Measurements from ENCODE around the gene MRFAP1L1.
"Not testable (repeated sequence)": the region's sequence is repeated elsewhere in the genome, so short reads cannot be mapped to it uniquely, and the experiment has no call there.

The MRFAP1L1 gene
- 47.3 to 234 (median 91.7) reads per million in 9 experiments for total RNA-seq

- Mint-ChIP-seq H3K9me3 (no peaks in the 10 kb centered on the region), H3K27ac (peak within 1 kb of the TSS; percentile 98 to 99), H3K36me3 (ENCODE audit: insufficient read depth) (peaks cover 37% of the 10 kb centered on the region), H3K4me1 (ENCODE audit: low read depth in 2 of 2) (peaks cover 45 to 61% of the 10 kb centered on the region in 2 donors), H3K4me3 (peak within 1 kb of the TSS; percentile 90 to 99), H3K27me3 (no peaks in the 10 kb centered on the region)
- DNase-seq = peak; percentile 96 to 97 (median 97)
- peak; percentile 86 for ATAC-seq (replicated peaks)
These were observed at the start of gene MRFAP1L1 for GRCh38 chr4:6709230-6710114. Gene MRFAP1L1, minus strand, starts transcription at chr4:6709865. Its CDS starts 236 bp downstream, at chr4:6709629.

- Mint-ChIP-seq H3K4me1 (ENCODE audit: low read depth in 2 of 2) (peaks cover 0 to 8% of the 10 kb centered on the region in 2 donors), H3K27me3 (peaks cover 0 to 10% of the 10 kb centered on the region in 2 donors), H3K9me3 (no peaks in the 10 kb centered on the region), H3K4me3 (no peak overlapping the region), H3K27ac (no peak overlapping the region), H3K36me3 (ENCODE audit: insufficient read depth) (peaks cover 2% of the 10 kb centered on the region)
- DNase-seq (no peak), ATAC-seq (replicated peaks) (no peak)
These were observed 49.1 kb upstream of the MRFAP1L1 start for GRCh38 chr4:6758728-6759127.

GRCh38 chr4:6756345-6756744 is 46.7 kb upstream of the MRFAP1L1 start:
- H3K4me3 Mint-ChIP-seq; DNase-seq; H3K36me3 Mint-ChIP-seq (ENCODE audit: insufficient read depth); H3K4me1 Mint-ChIP-seq (ENCODE audit: low read depth in 2 of 2); H3K9me3 Mint-ChIP-seq; H3K27me3 Mint-ChIP-seq; ATAC-seq (replicated peaks); H3K27ac Mint-ChIP-seq: not testable (repeated sequence)

GRCh38 chr4:6755088-6755753 is 45.6 kb upstream of the MRFAP1L1 start:
- H3K9me3 Mint-ChIP-seq = no peaks in the 10 kb centered on the region
- no peak overlapping the region for H3K27ac Mint-ChIP-seq
- H3K4me3 Mint-ChIP-seq = no peak overlapping the region
- peaks cover 4% of the 10 kb centered on the region for H3K36me3 Mint-ChIP-seq (ENCODE audit: insufficient read depth)
- ATAC-seq (replicated peaks) (no peak), DNase-seq (no peak)
- peaks cover 9% of the 10 kb centered on the region in 2 donors for H3K4me1 Mint-ChIP-seq (ENCODE audit: low read depth in 2 of 2)
- H3K27me3 Mint-ChIP-seq = no peaks in the 10 kb centered on the region

- H3K4me1 Mint-ChIP-seq (ENCODE audit: low read depth in 2 of 2) = peaks cover 9% of the 10 kb centered on the region in 2 donors
- ATAC-seq (replicated peaks) = no peak
These were observed 44.9 kb upstream of the MRFAP1L1 start for GRCh38 chr4:6754481-6755087.

GRCh38 chr4:6753891-6754290 is 44.2 kb upstream of the MRFAP1L1 start:
- Mint-ChIP-seq H3K4me1 (ENCODE audit: low read depth in 2 of 2) (peaks cover 9% of the 10 kb centered on the region in 2 donors), H3K27ac (no peak overlapping the region), H3K27me3 (no peaks in the 10 kb centered on the region), H3K4me3 (no peak overlapping the region), H3K36me3 (ENCODE audit: insufficient read depth) (peaks cover 4% of the 10 kb centered on the region), H3K9me3 (no peaks in the 10 kb centered on the region)
- DNase-seq = no peak
- no peak for ATAC-seq (replicated peaks)

More at GRCh38 chr4:6754481-6755087, 44.9 kb upstream of the MRFAP1L1 start:
- no peak overlapping the region for H3K4me3 Mint-ChIP-seq
- peaks cover 4% of the 10 kb centered on the region for H3K36me3 Mint-ChIP-seq (ENCODE audit: insufficient read depth)
- DNase-seq = no peak
- no peak overlapping the region for H3K27ac Mint-ChIP-seq
- H3K27me3 Mint-ChIP-seq = no peaks in the 10 kb centered on the region
- H3K9me3 Mint-ChIP-seq = no peaks in the 10 kb centered on the region

GRCh38 chr4:6753103-6753560 is 43.5 kb upstream of the MRFAP1L1 start:
- peaks cover 4% of the 10 kb centered on the region for H3K36me3 Mint-ChIP-seq (ENCODE audit: insufficient read depth)
- DNase-seq (no peak), ATAC-seq (replicated peaks) (no peak)
- no peaks in the 10 kb centered on the region for H3K27me3 Mint-ChIP-seq
- peaks cover 9% of the 10 kb centered on the region in 2 donors for H3K4me1 Mint-ChIP-seq (ENCODE audit: low read depth in 2 of 2)
- H3K9me3 Mint-ChIP-seq = no peaks in the 10 kb centered on the region
- no peak overlapping the region for H3K27ac Mint-ChIP-seq
- no peak overlapping the region for H3K4me3 Mint-ChIP-seq

GRCh38 chr4:6752486-6752829 is 42.8 kb upstream of the MRFAP1L1 start:
- no peak for ATAC-seq (replicated peaks)
- no peaks in the 10 kb centered on the region for H3K27me3 Mint-ChIP-seq
- DNase-seq = no peak
- H3K4me3 Mint-ChIP-seq = peak overlapping the region in 1 of 2 donors; percentile 90
- H3K9me3 Mint-ChIP-seq = no peaks in the 10 kb centered on the region
- H3K27ac Mint-ChIP-seq = peak overlapping the region in 1 of 2 donors; percentile 94
- peaks cover 9% of the 10 kb centered on the region in 2 donors for H3K4me1 Mint-ChIP-seq (ENCODE audit: low read depth in 2 of 2)
- peaks cover 4% of the 10 kb centered on the region for H3K36me3 Mint-ChIP-seq (ENCODE audit: insufficient read depth)

GRCh38 chr4:6751611-6752485 is 42.2 kb upstream of the MRFAP1L1 start:
- Mint-ChIP-seq H3K27me3 (no peaks in the 10 kb centered on the region), H3K4me3 (peak overlapping the region; percentile 81 to 90), H3K4me1 (ENCODE audit: low read depth in 2 of 2) (peaks cover 9% of the 10 kb centered on the region in 2 donors), H3K9me3 (no peaks in the 10 kb centered on the region), H3K27ac (peak overlapping the region; percentile 94 to 95), H3K36me3 (ENCODE audit: insufficient read depth) (peaks cover 4% of the 10 kb centered on the region)
- peak; percentile 84 for ATAC-seq (replicated peaks)
- DNase-seq = peak in 2 of 3 experiments; percentile 7 to 10

- DNase-seq (no peak), ATAC-seq (replicated peaks) (no peak)
- H3K9me3 Mint-ChIP-seq = no peaks in the 10 kb centered on the region
- peaks cover 4% of the 10 kb centered on the region for H3K36me3 Mint-ChIP-seq (ENCODE audit: insufficient read depth)
- H3K27me3 Mint-ChIP-seq = no peaks in the 10 kb centered on the region
- H3K4me1 Mint-ChIP-seq (ENCODE audit: low read depth in 2 of 2) = peaks cover 9% of the 10 kb centered on the region in 2 donors
- peak overlapping the region; percentile 81 to 90 for H3K4me3 Mint-ChIP-seq
- peak overlapping the region; percentile 94 to 95 for H3K27ac Mint-ChIP-seq
These were observed 40.9 kb upstream of the MRFAP1L1 start for GRCh38 chr4:6750286-6751221.

GRCh38 chr4:6749340-6750171 is 39.9 kb upstream of the MRFAP1L1 start:
- Mint-ChIP-seq H3K36me3 (ENCODE audit: insufficient read depth) (peaks cover 4% of the 10 kb centered on the region), H3K4me1 (ENCODE audit: low read depth in 2 of 2) (peaks cover 9% of the 10 kb centered on the region in 2 donors), H3K9me3 (no peaks in the 10 kb centered on the region), H3K27me3 (no peaks in the 10 kb centered on the region), H3K4me3 (no peak overlapping the region), H3K27ac (peak overlapping the region; percentile 62 to 73)
- ATAC-seq (replicated peaks) (no peak), DNase-seq (no peak)
